ENCODE measurements around the gene SSMEM1.
"Not testable (repeated sequence)": the region's sequence is repeated elsewhere in the genome, so short reads cannot be mapped to it uniquely, and the experiment has no call there.

The SSMEM1 gene

DNA sequence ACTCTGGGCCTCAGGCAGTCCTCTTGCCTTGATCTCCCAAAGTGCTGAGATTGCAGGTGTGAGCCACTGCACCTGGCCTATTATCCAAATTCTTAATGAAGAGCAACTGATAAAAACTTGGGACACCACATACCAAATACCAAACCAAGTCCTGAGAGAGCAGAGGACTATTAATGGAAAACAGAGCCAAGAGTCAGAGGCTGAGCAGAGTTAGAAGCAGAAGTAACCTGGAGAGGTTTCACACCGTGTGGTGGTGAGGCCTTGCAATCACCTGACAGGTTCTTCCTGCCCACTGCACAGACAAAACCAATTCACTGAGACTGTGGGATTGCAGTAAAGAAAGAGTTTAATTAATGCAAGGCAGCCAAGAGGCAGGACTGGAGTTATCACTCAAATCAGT is 16.0 kb downstream of the SSMEM1 start:
- WGBS (ENCODE audit: insufficient coverage) = 29% methylated on average over 1 of the region's 1 CpG
- no peak overlapping the region for H3K27ac ChIP-seq (ENCODE audit: insufficient read depth in 1 of 2, low read depth in 1 of 2, low read length in 2 of 2, poor library complexity in 1 of 2, severe bottlenecking in 2 of 2)
- no peak for DNase-seq
- H3K36me3 ChIP-seq (ENCODE audit: control insufficient read depth in 4 of 4, insufficient read depth in 4 of 4, low read length in 3 of 4) = no peaks in the 10 kb centered on the region
- ChIA-PET POLR2A (no interaction called here), CTCF (no interaction called here)
- H3K9me3 ChIP-seq (ENCODE audit: control extremely low read depth in 1 of 5, control insufficient read depth in 4 of 5, insufficient read depth in 2 of 5, low read depth in 1 of 5, low read length in 4 of 5) = peaks cover 0 to 3% (median 0%) of the 10 kb centered on the region in 5 experiments
- H3K27me3 ChIP-seq (replicated peaks in 2 of 5; ENCODE audit: control insufficient read depth in 4 of 5, insufficient read depth in 5 of 5, low read length in 4 of 5) = no peaks in the 10 kb centered on the region
- no peaks in the 10 kb centered on the region for H3K4me1 ChIP-seq (ENCODE audit: control extremely low read depth in 1 of 4, control insufficient read depth in 4 of 4, insufficient read depth in 4 of 4, low read length in 3 of 4)
- no peak overlapping the region for H3K4me3 ChIP-seq (ENCODE audit: control insufficient read depth in 1 of 7, extremely low read depth in 1 of 7, insufficient read depth in 4 of 7, low read depth in 2 of 7, low read length in 6 of 7)

DNA sequence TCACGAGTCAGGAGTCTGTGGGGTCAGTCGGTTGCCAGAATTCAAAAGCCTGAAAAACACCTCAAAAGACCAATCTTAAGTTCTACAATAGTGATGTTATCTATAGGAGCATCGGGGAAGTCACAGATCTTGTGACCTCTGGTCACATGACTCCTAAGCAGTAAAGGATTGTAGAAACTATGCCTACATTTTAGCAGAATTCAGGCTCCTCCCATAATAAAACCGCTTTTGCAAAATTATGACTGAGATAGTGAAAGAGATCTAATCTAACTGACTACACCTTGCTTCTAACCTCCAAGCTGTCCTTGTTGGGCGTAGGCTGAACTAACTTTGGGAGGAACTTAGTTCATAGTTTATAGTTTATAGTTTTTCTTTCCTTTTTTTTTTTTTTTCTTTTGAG is 16.6 kb downstream of the SSMEM1 start:
- H3K27me3 ChIP-seq (replicated peaks in 2 of 5; ENCODE audit: control insufficient read depth in 4 of 5, insufficient read depth in 5 of 5, low read length in 4 of 5) = no peaks in the 10 kb centered on the region
- DNase-seq = no peak
- peaks cover 0 to 4% (median 0%) of the 10 kb centered on the region in 4 experiments for H3K4me1 ChIP-seq (ENCODE audit: control extremely low read depth in 1 of 4, control insufficient read depth in 4 of 4, insufficient read depth in 4 of 4, low read length in 3 of 4)
- peaks cover 0 to 3% (median 0%) of the 10 kb centered on the region in 5 experiments for H3K9me3 ChIP-seq (ENCODE audit: control extremely low read depth in 1 of 5, control insufficient read depth in 4 of 5, insufficient read depth in 2 of 5, low read depth in 1 of 5, low read length in 4 of 5)
- POLR2A ChIA-PET = no interaction called here
- CTCF ChIA-PET = no interaction called here
- WGBS (ENCODE audit: insufficient coverage) = no CpG with 5 or more reads among the region's 5 CpGs
- no peak overlapping the region for H3K4me3 ChIP-seq (ENCODE audit: control insufficient read depth in 1 of 7, extremely low read depth in 1 of 7, insufficient read depth in 4 of 7, low read depth in 2 of 7, low read length in 6 of 7)
- H3K27ac ChIP-seq (ENCODE audit: insufficient read depth in 1 of 2, low read depth in 1 of 2, low read length in 2 of 2, poor library complexity in 1 of 2, severe bottlenecking in 2 of 2) = no peak overlapping the region
- no peaks in the 10 kb centered on the region for H3K36me3 ChIP-seq (ENCODE audit: control insufficient read depth in 4 of 4, insufficient read depth in 4 of 4, low read length in 3 of 4)

DNA sequence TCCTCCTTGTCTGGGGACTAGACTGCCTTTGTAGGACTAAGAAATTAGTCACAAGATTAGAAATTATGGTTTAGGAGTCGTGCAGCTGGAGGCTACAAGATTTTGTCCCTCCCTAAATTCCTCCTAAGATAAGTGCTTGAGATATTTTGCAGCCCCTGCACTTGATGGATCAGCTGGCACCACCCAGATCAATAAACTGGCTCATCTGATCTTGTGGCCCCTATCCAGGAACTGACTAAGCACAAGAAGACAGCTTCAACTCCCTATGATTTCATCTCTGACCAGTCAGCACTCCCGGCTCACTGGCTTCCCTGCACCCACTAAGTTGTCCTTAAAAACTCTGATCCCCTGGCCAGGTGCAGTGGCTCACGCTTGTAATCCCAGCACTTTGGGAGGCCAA is 17.3 kb downstream of the SSMEM1 start:
- H3K27ac ChIP-seq (ENCODE audit: insufficient read depth in 1 of 2, low read depth in 1 of 2, low read length in 2 of 2, poor library complexity in 1 of 2, severe bottlenecking in 2 of 2); H3K4me3 ChIP-seq (ENCODE audit: control insufficient read depth in 1 of 7, extremely low read depth in 1 of 7, insufficient read depth in 4 of 7, low read depth in 2 of 7, low read length in 6 of 7); POLR2A ChIA-PET; DNase-seq; H3K4me1 ChIP-seq (ENCODE audit: control extremely low read depth in 1 of 4, control insufficient read depth in 4 of 4, insufficient read depth in 4 of 4, low read length in 3 of 4); H3K9me3 ChIP-seq (ENCODE audit: control extremely low read depth in 1 of 5, control insufficient read depth in 4 of 5, insufficient read depth in 2 of 5, low read depth in 1 of 5, low read length in 4 of 5); H3K36me3 ChIP-seq (ENCODE audit: control insufficient read depth in 4 of 4, insufficient read depth in 4 of 4, low read length in 3 of 4); H3K27me3 ChIP-seq (replicated peaks in 2 of 5; ENCODE audit: control insufficient read depth in 4 of 5, insufficient read depth in 5 of 5, low read length in 4 of 5); CTCF ChIA-PET: not testable (repeated sequence)
- WGBS (ENCODE audit: insufficient coverage) = 89% methylated on average over 2 of the region's 3 CpGs

DNA sequence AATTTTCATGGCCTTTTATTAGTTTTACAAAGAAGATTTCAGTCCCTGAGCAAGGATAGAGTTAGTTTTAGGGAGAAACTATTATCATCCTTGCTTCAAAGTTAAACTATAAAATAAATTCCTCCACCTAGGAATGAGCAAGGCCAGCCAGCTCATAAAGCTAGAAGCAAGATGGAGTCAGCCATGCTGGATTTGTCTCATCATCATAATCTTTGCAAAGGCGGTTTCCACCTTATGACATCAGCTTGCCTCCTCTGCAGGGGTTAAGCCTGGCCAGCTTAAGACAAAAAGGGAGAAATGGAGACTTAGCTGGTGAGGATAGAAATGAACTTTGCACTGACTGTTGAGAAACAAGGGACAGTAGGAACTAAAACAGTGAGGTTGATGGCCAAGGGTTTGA is 18.7 kb downstream of the SSMEM1 start:
- no peak overlapping the region for H3K4me3 ChIP-seq (ENCODE audit: control insufficient read depth in 1 of 7, extremely low read depth in 1 of 7, insufficient read depth in 4 of 7, low read depth in 2 of 7, low read length in 6 of 7)
- H3K27ac ChIP-seq (ENCODE audit: insufficient read depth in 1 of 2, low read depth in 1 of 2, low read length in 2 of 2, poor library complexity in 1 of 2, severe bottlenecking in 2 of 2) = no peak overlapping the region
- ChIA-PET CTCF (interaction anchor here (0.6 to 0.9 kb wide), 2 partner anchors 15 to 154 kb away, joined by 3 read pairs; no protein-coding TSS in a partner anchor), POLR2A (no interaction called here)
- 100% methylated on average over 1 of the region's 1 CpG for WGBS (ENCODE audit: insufficient coverage)
- H3K4me1 ChIP-seq (ENCODE audit: control extremely low read depth in 1 of 4, control insufficient read depth in 4 of 4, insufficient read depth in 4 of 4, low read length in 3 of 4) = peaks cover 0 to 4% (median 0%) of the 10 kb centered on the region in 4 experiments
- no peak for DNase-seq
- H3K9me3 ChIP-seq (ENCODE audit: control extremely low read depth in 1 of 5, control insufficient read depth in 4 of 5, insufficient read depth in 2 of 5, low read depth in 1 of 5, low read length in 4 of 5) = peaks cover 0 to 3% (median 0%) of the 10 kb centered on the region in 5 experiments
- no peaks in the 10 kb centered on the region for H3K27me3 ChIP-seq (replicated peaks in 2 of 5; ENCODE audit: control insufficient read depth in 4 of 5, insufficient read depth in 5 of 5, low read length in 4 of 5)
- no peaks in the 10 kb centered on the region for H3K36me3 ChIP-seq (ENCODE audit: control insufficient read depth in 4 of 4, insufficient read depth in 4 of 4, low read length in 3 of 4)

DNA sequence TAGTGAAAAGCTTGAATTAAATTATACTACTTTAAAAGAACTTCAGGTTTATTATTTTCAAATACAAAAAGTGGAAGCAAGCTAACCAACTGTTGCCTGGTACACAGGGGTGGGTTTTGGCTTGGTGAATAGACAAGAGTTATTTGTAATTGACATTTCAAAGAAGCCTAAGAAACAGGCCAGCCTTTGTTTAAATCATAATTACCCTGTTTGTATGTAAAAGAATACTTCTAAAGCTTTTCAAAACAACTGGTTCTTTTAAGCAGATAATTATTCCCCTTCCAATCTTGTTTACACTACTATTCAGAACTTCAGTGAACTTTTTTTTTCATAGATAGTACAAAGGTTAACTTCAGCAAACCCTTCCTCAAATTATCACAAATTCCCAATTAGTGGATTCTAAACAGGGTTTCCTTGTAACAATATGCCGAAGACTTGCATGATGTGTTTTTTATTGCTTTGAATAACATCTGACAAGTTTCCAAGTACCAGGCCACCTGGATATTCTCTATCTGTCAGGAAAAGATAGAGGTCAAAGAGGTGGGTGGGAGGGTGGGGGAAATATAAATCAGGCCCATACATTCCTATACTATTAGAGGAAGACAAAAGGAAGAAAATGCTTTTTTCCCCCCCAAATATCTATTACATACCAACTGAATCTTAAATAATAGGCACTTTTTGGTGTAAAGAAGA is 20.4 kb downstream of the SSMEM1 start:
- Histone ChIP-seq H3K27me3 (replicated peaks in 2 of 5; ENCODE audit: control insufficient read depth in 4 of 5, insufficient read depth in 5 of 5, low read length in 4 of 5) (no peaks in the 10 kb centered on the region), H3K4me1 (ENCODE audit: control extremely low read depth in 1 of 4, control insufficient read depth in 4 of 4, insufficient read depth in 4 of 4, low read length in 3 of 4) (peaks cover 0 to 4% (median 0%) of the 10 kb centered on the region in 4 experiments), H3K9me3 (ENCODE audit: control extremely low read depth in 1 of 5, control insufficient read depth in 4 of 5, insufficient read depth in 2 of 5, low read depth in 1 of 5, low read length in 4 of 5) (peaks cover 0 to 3% (median 0%) of the 10 kb centered on the region in 5 experiments), H3K4me3 (ENCODE audit: control insufficient read depth in 1 of 7, extremely low read depth in 1 of 7, insufficient read depth in 4 of 7, low read depth in 2 of 7, low read length in 6 of 7) (no peak overlapping the region), H3K36me3 (ENCODE audit: control insufficient read depth in 4 of 4, insufficient read depth in 4 of 4, low read length in 3 of 4) (no peaks in the 10 kb centered on the region), H3K27ac (ENCODE audit: insufficient read depth in 1 of 2, low read depth in 1 of 2, low read length in 2 of 2, poor library complexity in 1 of 2, severe bottlenecking in 2 of 2) (no peak overlapping the region)
- DNase-seq = no peak
- no CpG with 5 or more reads among the region's 1 CpG for WGBS (ENCODE audit: insufficient coverage)
- CTCF ChIA-PET = interaction anchor here (1.3 kb wide), 1 partner anchor 12 kb away, joined by 6 read pairs; no protein-coding TSS in a partner anchor
- POLR2A ChIA-PET = no interaction called here

DNA sequence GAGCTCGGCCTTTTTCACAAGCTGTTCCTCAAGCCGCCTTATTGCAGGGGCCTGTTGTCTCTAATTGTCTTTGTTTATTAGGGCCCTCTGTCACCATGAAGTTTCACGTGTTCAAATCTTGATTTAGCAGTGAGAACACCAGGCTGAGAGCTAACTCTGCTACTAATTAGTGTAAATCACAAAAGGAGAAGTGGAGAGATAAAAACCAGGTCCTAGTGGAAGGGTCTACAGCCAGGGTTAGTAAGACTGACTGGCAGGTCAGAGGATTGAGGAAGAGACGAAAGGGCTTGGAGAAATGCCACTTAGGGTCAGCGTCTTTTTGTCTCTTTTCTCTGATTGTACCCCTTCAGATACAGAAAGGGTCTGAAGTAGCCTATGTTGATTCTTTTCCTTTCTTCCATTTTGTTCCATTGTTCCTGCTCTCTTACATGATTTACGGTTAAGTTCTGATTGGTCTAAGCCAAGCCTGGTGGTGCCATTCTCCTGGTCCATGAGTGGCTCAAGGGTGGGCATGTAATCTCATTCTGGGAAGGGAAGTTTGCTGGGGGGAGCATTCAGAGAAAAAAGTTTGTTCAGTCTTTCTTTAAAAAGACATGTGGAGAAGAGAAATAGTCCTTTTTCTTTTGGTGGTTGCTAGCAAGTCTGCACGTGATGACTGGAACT is 21.3 kb downstream of the SSMEM1 start:
- H3K27ac ChIP-seq (ENCODE audit: insufficient read depth in 1 of 2, low read depth in 1 of 2, low read length in 2 of 2, poor library complexity in 1 of 2, severe bottlenecking in 2 of 2) = no peak overlapping the region
- POLR2A ChIA-PET = no interaction called here
- CTCF ChIA-PET = interaction anchor here (1.3 to 2.1 kb wide), 2 partner anchors 11 to 12 kb away, joined by 4 to 6 read pairs; no protein-coding TSS in a partner anchor
- DNase-seq = peak in 2 of 3 donors; percentile 12 to 22
- no peaks in the 10 kb centered on the region for H3K27me3 ChIP-seq (replicated peaks in 2 of 5; ENCODE audit: control insufficient read depth in 4 of 5, insufficient read depth in 5 of 5, low read length in 4 of 5)
- WGBS (ENCODE audit: insufficient coverage) = 75% methylated on average over 5 of the region's 7 CpGs
- peaks cover 0 to 4% (median 0%) of the 10 kb centered on the region in 4 experiments for H3K4me1 ChIP-seq (ENCODE audit: control extremely low read depth in 1 of 4, control insufficient read depth in 4 of 4, insufficient read depth in 4 of 4, low read length in 3 of 4)
- no peaks in the 10 kb centered on the region for H3K36me3 ChIP-seq (ENCODE audit: control insufficient read depth in 4 of 4, insufficient read depth in 4 of 4, low read length in 3 of 4)
- no peaks in the 10 kb centered on the region for H3K9me3 ChIP-seq (ENCODE audit: control extremely low read depth in 1 of 5, control insufficient read depth in 4 of 5, insufficient read depth in 2 of 5, low read depth in 1 of 5, low read length in 4 of 5)
- H3K4me3 ChIP-seq (ENCODE audit: control insufficient read depth in 1 of 7, extremely low read depth in 1 of 7, insufficient read depth in 4 of 7, low read depth in 2 of 7, low read length in 6 of 7) = no peak overlapping the region

DNA sequence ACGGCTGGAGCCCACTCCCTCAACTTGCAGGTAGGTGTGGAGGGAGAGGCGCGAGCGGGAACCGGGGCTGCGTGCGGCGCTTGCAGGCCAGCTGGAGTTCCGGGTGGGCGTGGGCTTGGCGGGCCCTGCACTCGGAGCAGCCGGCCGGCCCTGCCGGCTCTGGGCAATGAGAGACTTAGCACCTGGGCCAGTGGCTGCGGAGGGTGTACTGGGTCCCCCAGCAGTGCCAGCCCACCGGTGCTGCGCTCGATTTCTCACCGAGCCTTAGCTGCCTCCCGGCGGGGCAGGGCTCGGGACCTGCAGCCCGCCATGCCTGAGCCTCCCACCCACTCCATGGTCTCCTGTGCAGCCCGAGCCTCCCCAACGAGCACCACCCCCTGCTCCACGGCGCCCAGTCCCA is 22.3 kb downstream of the SSMEM1 start:
- H3K4me3 ChIP-seq (ENCODE audit: control insufficient read depth in 1 of 7, extremely low read depth in 1 of 7, insufficient read depth in 4 of 7, low read depth in 2 of 7, low read length in 6 of 7); H3K27me3 ChIP-seq (replicated peaks in 2 of 5; ENCODE audit: control insufficient read depth in 4 of 5, insufficient read depth in 5 of 5, low read length in 4 of 5); H3K4me1 ChIP-seq (ENCODE audit: control extremely low read depth in 1 of 4, control insufficient read depth in 4 of 4, insufficient read depth in 4 of 4, low read length in 3 of 4); POLR2A ChIA-PET; H3K36me3 ChIP-seq (ENCODE audit: control insufficient read depth in 4 of 4, insufficient read depth in 4 of 4, low read length in 3 of 4); DNase-seq; H3K9me3 ChIP-seq (ENCODE audit: control extremely low read depth in 1 of 5, control insufficient read depth in 4 of 5, insufficient read depth in 2 of 5, low read depth in 1 of 5, low read length in 4 of 5); H3K27ac ChIP-seq (ENCODE audit: insufficient read depth in 1 of 2, low read depth in 1 of 2, low read length in 2 of 2, poor library complexity in 1 of 2, severe bottlenecking in 2 of 2): not testable (repeated sequence)
- CTCF ChIA-PET = interaction anchor here (2.1 kb wide), 1 partner anchor 11 kb away, joined by 4 read pairs; no protein-coding TSS in a partner anchor
- 100% methylated on average over 3 of the region's 28 CpGs for WGBS (ENCODE audit: insufficient coverage)
